Lower leg skin (tissue), 3 donors: ENCODE measurements around the gene CYP27B1.

Source experiments
- POLR2A ChIP-seq, 2 donors: fragments of 450-650 bp; IDR thresholded peaks; one replicate each; pipeline ENCODE4 v1.6.1; 2016 to 2017; ENCODE audit warnings: antibody characterized with exemption in 2 of 2, mild to moderate bottlenecking in 1 of 2, moderate library complexity in 1 of 2
- TF ChIP-seq, protein P1 (sequence below), 3 donors: fragments of 450-650 bp; IDR thresholded peaks; one replicate each; pipeline ENCODE4 v1.5.1; 2016; ENCODE audit warnings: antibody characterized with exemption in 3 of 3, mild to moderate bottlenecking in 3 of 3, moderate library complexity in 2 of 3

DNA sequence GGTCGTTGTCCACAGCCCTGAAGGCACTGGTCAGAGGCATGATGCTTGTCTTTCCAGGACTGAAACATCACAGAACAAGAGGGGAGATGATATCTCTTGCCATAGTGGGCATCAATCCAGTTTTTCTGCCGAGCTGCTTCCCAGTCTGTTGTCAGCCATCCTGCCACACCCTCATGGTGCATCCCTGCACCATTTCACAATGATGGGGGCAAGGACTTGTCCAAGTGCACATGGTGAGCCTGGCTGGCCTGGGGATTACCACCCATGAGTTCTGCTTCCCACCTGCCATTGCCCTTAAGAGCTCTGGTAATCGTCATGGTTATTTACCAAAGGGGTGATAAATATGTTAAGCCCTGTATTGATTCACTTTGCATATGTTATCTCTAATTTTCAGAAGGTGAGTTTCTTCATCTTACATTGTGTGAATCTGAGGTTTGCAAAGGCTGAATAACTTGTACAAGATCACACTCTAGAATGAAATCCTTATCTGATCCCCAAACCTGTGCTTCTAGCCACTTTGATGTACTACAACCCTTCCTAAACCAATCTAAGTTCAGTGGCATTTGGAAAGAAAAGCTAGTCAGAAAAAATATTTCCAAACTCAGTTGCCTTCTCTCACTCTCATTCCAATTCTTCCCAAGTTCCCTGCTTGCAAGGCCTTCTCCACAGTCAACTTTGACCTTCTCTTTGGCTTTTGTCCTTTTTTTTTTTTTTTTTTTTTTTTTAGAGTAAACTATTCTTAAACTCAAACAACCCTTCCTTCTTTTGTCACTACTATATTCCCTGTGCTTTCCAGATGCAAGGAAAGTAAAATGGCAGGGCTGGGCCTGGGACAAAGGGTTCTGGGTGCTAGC, 49.4 kb upstream of the CYP27B1 start:
- TF ChIP-seq, protein P1, sequence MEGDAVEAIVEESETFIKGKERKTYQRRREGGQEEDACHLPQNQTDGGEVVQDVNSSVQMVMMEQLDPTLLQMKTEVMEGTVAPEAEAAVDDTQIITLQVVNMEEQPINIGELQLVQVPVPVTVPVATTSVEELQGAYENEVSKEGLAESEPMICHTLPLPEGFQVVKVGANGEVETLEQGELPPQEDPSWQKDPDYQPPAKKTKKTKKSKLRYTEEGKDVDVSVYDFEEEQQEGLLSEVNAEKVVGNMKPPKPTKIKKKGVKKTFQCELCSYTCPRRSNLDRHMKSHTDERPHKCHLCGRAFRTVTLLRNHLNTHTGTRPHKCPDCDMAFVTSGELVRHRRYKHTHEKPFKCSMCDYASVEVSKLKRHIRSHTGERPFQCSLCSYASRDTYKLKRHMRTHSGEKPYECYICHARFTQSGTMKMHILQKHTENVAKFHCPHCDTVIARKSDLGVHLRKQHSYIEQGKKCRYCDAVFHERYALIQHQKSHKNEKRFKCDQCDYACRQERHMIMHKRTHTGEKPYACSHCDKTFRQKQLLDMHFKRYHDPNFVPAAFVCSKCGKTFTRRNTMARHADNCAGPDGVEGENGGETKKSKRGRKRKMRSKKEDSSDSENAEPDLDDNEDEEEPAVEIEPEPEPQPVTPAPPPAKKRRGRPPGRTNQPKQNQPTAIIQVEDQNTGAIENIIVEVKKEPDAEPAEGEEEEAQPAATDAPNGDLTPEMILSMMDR (IDR thresholded peaks at IDR 0.05) = no peak
- TF ChIP-seq POLR2A (IDR thresholded peaks at IDR 0.05) = no peak
